Measurements from ENCODE around the gene N4BP2L2. TPM values are rescaled to one million over a fixed set of nuclear protein-coding genes. Genes with fewer than 3 reads are reported as not detected.

The N4BP2L2 gene
- total and polyA plus RNA-seq, 9 of the 15 experiments (the other 6 are each of a cell fraction or from before 2014, with no cell fraction given): 33.9 to 76.4 (median 48.7) TPM

DNA sequence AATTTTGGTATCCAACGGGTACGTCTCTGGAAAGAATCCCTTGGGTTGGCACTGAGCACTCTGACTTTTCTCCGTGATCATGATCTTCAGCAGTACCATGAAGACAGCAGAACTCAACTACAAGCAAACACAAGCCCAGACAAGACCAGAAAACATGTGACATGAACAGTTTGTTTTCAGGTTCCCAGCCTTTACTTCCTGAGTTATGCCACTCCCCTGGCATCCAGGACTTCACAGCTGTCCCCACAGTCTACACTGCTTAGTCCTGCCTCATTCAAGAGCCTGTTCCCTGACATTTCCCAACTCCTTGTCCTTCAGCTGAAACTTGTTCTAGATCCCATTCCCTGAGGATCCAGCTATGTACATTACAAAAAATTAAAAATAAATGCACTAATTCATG, 105.7 kb downstream of the N4BP2L2 start:
- H3K4me1 ChIP-seq (replicated peaks in 1 of 2; ENCODE audit: control insufficient read depth in 2 of 2, insufficient read depth in 2 of 2, low read length in 2 of 2): no peaks in the 10 kb centered on the region
- no peaks in the 10 kb centered on the region; the same call in 1 of the 2 replicates for H3K9me3 ChIP-seq (replicated peaks; ENCODE audit: control insufficient read depth, insufficient read depth, low read depth, low read length)
- CTCF ChIA-PET (ENCODE audit: low intra/inter-chr PET ratio): no interaction called here
- 87% methylated on average over 3 of the region's 3 CpGs for WGBS (ENCODE audit: insufficient coverage, low coverage, missing lambda C conversion rate)
- no peak overlapping the region for H3K4me3 ChIP-seq
- intact Hi-C loops (cut with micrococcal nuclease) (no loop called here), in situ Hi-C loops (cut with MboI) (no loop called here)
- H3K79me2 ChIP-seq (ENCODE audit: control insufficient read depth, insufficient read depth, low read length): no peaks in the 10 kb centered on the region
- DNase-seq (ENCODE audit: extremely low read depth in 1 of 4, low spot score in 3 of 4) (no peak), FAIRE-seq (no peak), ATAC-seq (no peak)
- no peaks in the 10 kb centered on the region for H4K20me1 ChIP-seq (replicated peaks; ENCODE audit: control insufficient read depth, insufficient read depth, low read length)
- H2AFZ ChIP-seq (ENCODE audit: low read depth, low read length): no peak overlapping the region
- POLR2A ChIA-PET: no interaction called here
- no peak overlapping the region for H3K4me2 ChIP-seq (ENCODE audit: insufficient read depth, low read length)
- no peaks in the 10 kb centered on the region for H3K36me3 ChIP-seq (ENCODE audit: control insufficient read depth, insufficient read depth, low read length)
- no peak for TF ChIP-seq KLF16 (IDR thresholded peaks at IDR 0.05)
- TF ChIP-seq, protein P1, sequence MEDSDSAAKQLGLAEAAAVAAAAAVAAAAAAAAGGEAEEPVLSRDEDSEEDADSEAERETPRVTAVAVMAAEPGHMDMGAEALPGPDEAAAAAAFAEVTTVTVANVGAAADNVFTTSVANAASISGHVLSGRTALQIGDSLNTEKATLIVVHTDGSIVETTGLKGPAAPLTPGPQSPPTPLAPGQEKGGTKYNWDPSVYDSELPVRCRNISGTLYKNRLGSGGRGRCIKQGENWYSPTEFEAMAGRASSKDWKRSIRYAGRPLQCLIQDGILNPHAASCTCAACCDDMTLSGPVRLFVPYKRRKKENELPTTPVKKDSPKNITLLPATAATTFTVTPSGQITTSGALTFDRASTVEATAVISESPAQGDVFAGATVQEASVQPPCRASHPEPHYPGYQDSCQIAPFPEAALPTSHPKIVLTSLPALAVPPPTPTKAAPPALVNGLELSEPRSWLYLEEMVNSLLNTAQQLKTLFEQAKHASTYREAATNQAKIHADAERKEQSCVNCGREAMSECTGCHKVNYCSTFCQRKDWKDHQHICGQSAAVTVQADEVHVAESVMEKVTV (CRISPR knock-in tag; IDR thresholded peaks at IDR 0.05): no peak
- H3K27ac ChIP-seq (ENCODE audit: extremely low read depth, low read depth, low read length): no peak overlapping the region
- no TSS peak for BruUV-seq (replicated peaks)
- no peaks in the 10 kb centered on the region for H3K27me3 ChIP-seq (ENCODE audit: control insufficient read depth in 2 of 2, insufficient read depth in 2 of 2, low read length in 2 of 2)
- no peaks in the 10 kb centered on the region for H3K9me1 ChIP-seq (ENCODE audit: control insufficient read depth, insufficient read depth, low read length)
- no peak overlapping the region for H3K9ac ChIP-seq (ENCODE audit: insufficient read depth in 1 of 2, low read depth in 2 of 2, low read length in 2 of 2)

DNA sequence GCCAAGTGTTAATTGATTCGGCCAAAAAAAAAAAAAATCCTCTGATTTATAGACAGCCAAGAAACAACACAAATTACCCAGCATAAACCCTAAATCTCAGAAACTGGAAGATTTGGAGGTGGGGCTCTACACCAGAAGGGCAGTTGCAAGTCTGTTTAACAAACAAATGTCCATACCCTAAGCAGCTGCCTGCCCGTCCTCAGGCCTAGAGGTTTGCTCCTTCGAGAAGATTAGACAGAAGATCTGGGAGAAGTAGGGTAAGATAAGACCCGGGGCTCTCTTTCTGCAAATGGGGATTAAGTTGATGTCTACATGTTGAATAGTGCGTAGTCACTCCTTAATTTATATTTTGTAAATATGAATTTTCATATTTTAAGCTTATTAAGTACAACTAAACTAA, 107.2 kb downstream of the N4BP2L2 start:
- 0 out of 3 replicates have a peak, but pooled peaks have one; percentile 21 for ATAC-seq
- TF ChIP-seq, protein P2, sequence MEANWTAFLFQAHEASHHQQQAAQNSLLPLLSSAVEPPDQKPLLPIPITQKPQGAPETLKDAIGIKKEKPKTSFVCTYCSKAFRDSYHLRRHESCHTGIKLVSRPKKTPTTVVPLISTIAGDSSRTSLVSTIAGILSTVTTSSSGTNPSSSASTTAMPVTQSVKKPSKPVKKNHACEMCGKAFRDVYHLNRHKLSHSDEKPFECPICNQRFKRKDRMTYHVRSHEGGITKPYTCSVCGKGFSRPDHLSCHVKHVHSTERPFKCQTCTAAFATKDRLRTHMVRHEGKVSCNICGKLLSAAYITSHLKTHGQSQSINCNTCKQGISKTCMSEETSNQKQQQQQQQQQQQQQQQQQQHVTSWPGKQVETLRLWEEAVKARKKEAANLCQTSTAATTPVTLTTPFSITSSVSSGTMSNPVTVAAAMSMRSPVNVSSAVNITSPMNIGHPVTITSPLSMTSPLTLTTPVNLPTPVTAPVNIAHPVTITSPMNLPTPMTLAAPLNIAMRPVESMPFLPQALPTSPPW (CRISPR knock-in tag; IDR thresholded peaks at IDR 0.05): no peak
- TF ChIP-seq SMARCA4 (IDR thresholded peaks at IDR 0.05): no peak
- no peak for TF ChIP-seq RHOXF2B (CRISPR knock-in tag; conservative IDR thresholded peaks at IDR 0.05)
- no peak for TF ChIP-seq PTRF (tag; IDR thresholded peaks at IDR 0.05)
- TF ChIP-seq CBFA2T2 (conservative IDR thresholded peaks at IDR 0.05): no peak
- TF ChIP-seq MEF2A (IDR thresholded peaks at IDR 0.05; ENCODE audit: control insufficient read depth, low read depth, low read length): no peak
- TF ChIP-seq ZNF445 (CRISPR knock-in tag; IDR thresholded peaks at IDR 0.05; ENCODE audit: low read depth): no peak
- no peak for TF ChIP-seq ZNF707 (CRISPR knock-in tag; conservative IDR thresholded peaks at IDR 0.05)
- no peak for TF ChIP-seq EP300 (IDR thresholded peaks at IDR 0.05; ENCODE audit: low read length)
- TF ChIP-seq FOXJ2 (tag; IDR thresholded peaks at IDR 0.05): no peak
- no peak for TF ChIP-seq XRCC4 (IDR thresholded peaks at IDR 0.05; ENCODE audit: extremely low read depth, insufficient read depth, insufficient read length)
- in situ Hi-C loops (cut with MboI): no loop called here
- BruUV-seq (replicated peaks): no TSS peak
- intact Hi-C loops (cut with micrococcal nuclease): no loop called here
- Histone ChIP-seq H3K36me3 (ENCODE audit: control insufficient read depth, insufficient read depth, low read length) (no peaks in the 10 kb centered on the region), H3K79me2 (ENCODE audit: control insufficient read depth, insufficient read depth, low read length) (no peaks in the 10 kb centered on the region), H3K9ac (ENCODE audit: insufficient read depth in 1 of 2, low read depth in 2 of 2, low read length in 2 of 2) (no peak overlapping the region), H3K27me3 (ENCODE audit: control insufficient read depth in 2 of 2, insufficient read depth in 2 of 2, low read length in 2 of 2) (no peaks in the 10 kb centered on the region), H3K4me3 (no peak overlapping the region), H3K9me1 (ENCODE audit: control insufficient read depth, insufficient read depth, low read length) (no peaks in the 10 kb centered on the region), H2AFZ (ENCODE audit: low read depth, low read length) (no peak overlapping the region), H3K4me2 (ENCODE audit: insufficient read depth, low read length) (no peak overlapping the region), H3K27ac (ENCODE audit: extremely low read depth, low read depth, low read length) (no peak overlapping the region), H3K9me3 (replicated peaks; ENCODE audit: control insufficient read depth, insufficient read depth, low read depth, low read length) (no peaks in the 10 kb centered on the region; the same call in 1 of the 2 replicates), H3K4me1 (replicated peaks in 1 of 2; ENCODE audit: control insufficient read depth in 2 of 2, insufficient read depth in 2 of 2, low read length in 2 of 2) (no peaks in the 10 kb centered on the region), H4K20me1 (replicated peaks; ENCODE audit: control insufficient read depth, insufficient read depth, low read length) (no peaks in the 10 kb centered on the region)
- no peak for FAIRE-seq
- DNase-seq (ENCODE audit: extremely low read depth in 1 of 4, low spot score in 3 of 4): no peak
- ChIA-PET CTCF (ENCODE audit: low intra/inter-chr PET ratio) (no interaction called here), POLR2A (no interaction called here)
- WGBS (ENCODE audit: insufficient coverage, low coverage, missing lambda C conversion rate): 25% methylated on average over 3 of the region's 5 CpGs
